GM12865 (cell line): Measurements from ENCODE around the gene AIFM3.
"Not testable (repeated sequence)": the region's sequence is repeated elsewhere in the genome, so short reads cannot be mapped to it uniquely, and the experiment has no call there.

Source experiments
- DNase-seq: peaks from one replicate; pipeline ENCODE4 v3.0.0; 2010; ENCODE audit warnings: low read depth
- H3K4me3 ChIP-seq: 2 replicates; pipeline ENCODE4 v1.5.1; 2011; ENCODE audit warnings: mild to moderate bottlenecking, low read depth, low read length, control low read depth
- CTCF ChIP-seq: IDR thresholded peaks from 2 replicates; pipeline ENCODE4 v1.5.1; 2011; ENCODE audit warnings: low read length, control low read depth, low read depth, inconsistent platforms; ENCODE audit not compliant: insufficient read depth; ENCODE audit errors: missing control alignments

AIFM3 gene

GRCh38 chr22:20927940-20928572 lies 39.0 kb upstream of the AIFM3 start:
- no peak for DNase-seq
- H3K4me3 ChIP-seq, result no peak overlapping the region
- no peak for TF ChIP-seq CTCF

- no peak overlapping the region for H3K4me3 ChIP-seq
- no peak for DNase-seq
- no peak for TF ChIP-seq CTCF
Observed at GRCh38 chr22:20928573-20928967, 38.5 kb upstream of the AIFM3 start.

- TF ChIP-seq CTCF, result no peak
- H3K4me3 ChIP-seq, result no peak overlapping the region
- no peak for DNase-seq
Observed at GRCh38 chr22:20930004-20930403, 37.1 kb upstream of the AIFM3 start.

- not testable (repeated sequence) for DNase-seq, H3K4me3 ChIP-seq
Observed at GRCh38 chr22:20930435-20930834, 36.6 kb upstream of the AIFM3 start.

DNA sequence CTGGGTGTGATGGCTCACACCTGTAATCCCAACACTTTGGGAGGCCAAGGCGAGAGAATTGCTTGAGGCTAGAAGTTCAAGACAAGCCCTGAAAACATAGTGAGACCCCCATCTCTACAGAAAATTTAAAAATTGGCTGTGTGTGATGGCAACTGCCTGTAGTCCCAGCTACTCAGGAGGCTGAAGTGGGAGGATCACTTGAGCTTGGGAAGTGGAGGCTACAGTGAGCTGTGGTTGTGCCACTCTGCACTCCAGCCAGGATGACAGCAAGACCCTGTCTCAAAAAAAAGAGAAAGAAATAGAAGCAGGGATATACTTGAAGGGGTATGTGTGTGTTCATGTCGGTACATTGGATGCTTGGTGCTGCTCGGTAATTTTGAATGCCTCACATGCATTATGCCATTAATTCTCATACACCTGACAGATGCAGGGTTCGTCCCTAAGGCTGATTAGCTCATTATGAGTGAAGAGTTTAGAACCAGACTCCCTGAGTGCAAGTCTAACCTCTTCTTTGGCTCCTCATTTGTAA lies 35.9 kb upstream of the AIFM3 start:
- TF ChIP-seq CTCF, result no peak
- DNase-seq, result no peak
- no peak overlapping the region for H3K4me3 ChIP-seq

DNA sequence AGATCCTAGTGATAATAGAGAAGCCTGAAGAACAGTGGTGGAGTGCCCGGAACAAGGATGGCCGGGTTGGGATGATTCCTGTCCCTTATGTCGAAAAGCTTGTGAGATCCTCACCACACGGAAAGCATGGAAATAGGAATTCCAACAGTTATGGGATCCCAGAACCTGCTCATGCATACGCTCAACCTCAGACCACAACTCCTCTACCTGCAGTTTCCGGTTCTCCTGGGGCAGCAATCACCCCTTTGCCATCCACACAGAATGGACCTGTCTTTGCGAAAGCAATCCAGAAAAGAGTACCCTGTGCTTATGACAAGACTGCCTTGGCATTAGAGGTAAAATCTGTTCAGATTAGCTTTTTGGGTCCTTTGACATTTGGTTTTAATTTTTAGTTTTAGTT lies 33.1 kb upstream of the AIFM3 start:
- TF ChIP-seq CTCF, result no peak
- no peak overlapping the region for H3K4me3 ChIP-seq
- DNase-seq, result no peak

- not testable (repeated sequence) for DNase-seq, H3K4me3 ChIP-seq
Observed at GRCh38 chr22:20935049-20935448, 32.0 kb upstream of the AIFM3 start.

- not testable (repeated sequence) for H3K4me3 ChIP-seq, DNase-seq
Observed at GRCh38 chr22:20935780-20936539, 31.1 kb upstream of the AIFM3 start.
